GM19468 (cell line): ENCODE data around the gene FAM111A.

Experiments used
- ATAC-seq: cut with Tn5 transposase; IDR thresholded peaks from one replicate; pipeline ENCODE4 v1.9.1; 2021; ENCODE audit warnings: mild to moderate bottlenecking, moderate library complexity, moderate number of reproducible peaks; ENCODE audit not compliant: unreplicated experiment; ENCODE audit errors: extremely low read depth

FAM111A gene

DNA sequence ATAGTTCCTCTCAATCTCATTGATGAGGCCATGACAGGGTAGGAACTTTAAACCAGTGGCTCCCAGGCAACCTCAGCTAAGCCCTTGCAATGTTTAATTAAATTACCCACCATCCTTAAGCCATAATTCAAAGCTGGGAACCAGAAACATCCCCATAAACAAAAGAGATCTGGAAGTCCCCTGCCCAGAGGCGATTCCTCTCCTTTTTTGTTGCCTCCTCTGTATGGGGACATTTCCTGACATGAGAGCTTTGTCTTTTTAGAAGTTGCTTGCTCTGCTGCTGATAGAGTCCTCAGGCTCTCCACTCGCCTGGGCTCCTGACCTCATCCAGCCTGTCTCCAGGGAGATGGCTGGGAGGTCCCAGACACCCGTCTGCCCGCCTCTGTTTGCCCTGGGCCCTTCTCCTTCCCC lies 32.4 kb downstream of the FAM111A start:
- ATAC-seq: no peak

DNA sequence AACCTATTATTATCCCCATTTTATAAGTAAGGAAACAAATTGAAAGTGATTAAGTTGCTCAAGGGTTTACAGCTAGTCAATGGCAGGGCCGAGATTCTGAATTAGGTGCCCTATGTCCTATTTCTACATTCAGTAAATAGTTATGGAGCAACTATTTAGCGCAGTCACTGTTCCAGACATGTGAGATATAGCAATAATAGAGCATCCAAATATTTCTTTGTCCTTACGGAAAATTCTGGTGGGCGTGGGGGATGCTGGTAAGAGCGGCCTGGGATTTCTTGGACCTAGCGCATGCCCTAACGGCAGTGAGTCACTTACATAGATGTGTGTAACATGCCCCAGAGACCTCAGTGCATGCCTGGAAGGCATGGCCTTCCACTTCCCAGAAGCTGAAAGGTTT lies 33.7 kb downstream of the FAM111A start:
- ATAC-seq: no peak

DNA sequence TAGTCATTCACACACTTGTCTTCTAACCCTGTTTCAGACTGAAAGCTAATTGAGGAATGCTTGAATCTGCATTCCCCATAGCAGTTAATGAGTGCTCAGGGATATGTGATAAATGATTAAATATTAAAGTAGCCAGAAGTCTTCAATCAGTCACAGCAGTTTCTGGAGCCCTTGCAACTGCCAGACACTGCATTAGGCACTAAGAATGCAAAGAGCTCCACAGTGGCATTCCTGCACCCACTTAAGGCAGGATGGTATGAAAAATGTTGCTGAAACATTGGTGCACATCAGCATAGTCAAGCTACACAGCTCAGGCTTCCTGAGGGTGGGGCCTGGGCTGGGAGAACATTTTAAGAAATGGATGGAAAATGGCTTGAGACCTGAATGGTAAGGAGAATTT lies 35.7 kb downstream of the FAM111A start:
- ATAC-seq: no peak

DNA sequence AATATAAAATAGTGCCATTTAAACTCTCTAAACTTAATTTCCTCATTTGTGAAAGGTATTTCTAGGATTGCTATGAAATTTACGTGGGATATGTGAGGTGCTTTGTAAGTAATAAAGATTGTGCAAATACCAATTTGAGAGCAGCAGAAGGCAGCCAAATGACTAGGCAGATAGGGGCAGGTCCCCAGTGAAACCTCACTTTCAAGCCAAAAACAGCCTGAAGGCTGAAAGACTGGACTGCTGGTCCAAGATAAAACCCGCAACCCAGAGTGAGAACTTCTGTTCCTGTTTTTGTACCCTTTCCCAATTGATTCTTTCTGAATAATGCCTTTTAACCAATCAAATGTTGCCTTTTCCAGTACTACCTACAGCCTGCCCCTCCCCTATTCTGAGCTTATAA lies 36.5 kb downstream of the FAM111A start:
- ATAC-seq: no peak

DNA sequence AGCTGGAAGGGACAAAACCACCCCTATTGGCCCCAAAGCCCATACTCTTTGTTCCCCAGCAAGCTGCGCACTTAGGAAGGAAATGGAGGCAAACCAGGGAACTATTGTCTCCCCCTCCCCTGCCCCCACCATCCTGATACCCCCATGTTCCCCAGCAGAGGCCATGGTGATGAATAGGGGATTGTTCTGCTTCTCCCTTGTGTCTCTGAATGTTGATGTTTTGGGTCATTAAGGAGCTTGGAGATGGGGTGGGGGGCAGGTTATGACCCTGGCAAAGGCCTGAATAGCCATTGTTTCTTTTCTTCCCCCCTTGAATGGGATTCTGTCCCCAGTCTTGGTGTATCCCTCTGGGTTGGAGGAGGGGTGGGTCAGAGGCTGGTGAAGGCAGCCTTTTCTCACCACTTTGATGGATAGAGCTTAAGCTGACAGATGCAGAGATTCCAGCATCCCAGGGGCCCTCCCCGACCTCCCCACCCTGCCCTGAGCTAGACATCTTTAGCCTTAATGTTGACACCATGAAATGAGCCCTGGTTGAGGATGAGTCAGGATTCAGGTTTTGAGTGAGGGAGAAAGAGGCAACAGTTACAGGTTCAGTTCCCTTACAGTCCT lies 37.6 kb downstream of the FAM111A start:
- ATAC-seq: no peak

DNA sequence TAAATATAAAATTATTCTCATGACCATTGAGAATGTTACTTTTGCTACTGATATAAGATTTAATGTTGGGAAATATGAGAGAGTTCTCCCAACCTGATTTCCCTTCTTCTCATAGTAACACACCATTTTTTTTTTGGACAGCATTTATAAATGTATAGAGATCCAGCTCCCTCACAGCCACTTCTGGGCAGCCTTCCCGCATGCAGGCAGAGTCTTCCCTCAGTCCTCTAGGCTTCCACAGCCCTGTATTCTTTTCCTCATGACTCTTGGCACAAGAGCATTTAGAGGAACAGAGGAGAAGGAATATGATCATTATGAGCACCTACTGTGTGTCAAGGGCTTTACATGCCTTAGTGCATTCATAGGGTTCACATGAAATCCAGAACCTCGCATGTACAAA lies 38.3 kb downstream of the FAM111A start:
- ATAC-seq: no peak

DNA sequence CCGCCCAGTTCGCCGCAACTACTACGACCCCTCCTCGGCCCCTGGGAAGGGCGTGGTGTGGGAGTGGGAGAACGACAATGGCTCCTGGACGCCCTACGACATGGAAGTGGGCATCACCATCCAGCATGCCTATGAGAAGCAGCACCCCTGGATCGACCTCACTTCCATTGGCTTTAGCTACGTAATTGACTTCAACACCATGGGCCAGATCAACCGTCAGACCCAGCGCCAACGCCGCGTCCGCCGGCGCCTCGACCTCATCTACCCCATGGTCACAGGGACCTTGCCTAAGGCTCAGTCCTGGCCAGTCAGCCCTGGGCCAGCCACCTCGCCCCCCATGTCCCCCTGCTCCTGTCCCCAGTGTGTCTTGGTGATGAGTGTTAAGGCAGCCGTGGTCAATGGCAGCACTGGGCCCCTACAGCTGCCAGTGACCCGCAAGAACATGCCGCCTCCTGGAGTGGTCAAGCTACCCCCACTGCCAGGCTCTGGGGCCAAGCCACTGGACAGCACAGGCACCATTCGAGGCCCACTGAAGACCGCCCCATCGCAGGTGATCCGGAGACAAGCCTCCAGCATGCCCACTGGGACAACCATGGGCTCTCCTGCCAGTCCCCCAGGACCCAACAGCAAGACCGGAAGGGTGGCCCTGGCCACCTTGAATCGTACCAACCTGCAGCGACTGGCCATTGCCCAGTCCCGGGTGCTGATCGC lies 39.2 kb downstream of the FAM111A start:
- ATAC-seq: no peak

DNA sequence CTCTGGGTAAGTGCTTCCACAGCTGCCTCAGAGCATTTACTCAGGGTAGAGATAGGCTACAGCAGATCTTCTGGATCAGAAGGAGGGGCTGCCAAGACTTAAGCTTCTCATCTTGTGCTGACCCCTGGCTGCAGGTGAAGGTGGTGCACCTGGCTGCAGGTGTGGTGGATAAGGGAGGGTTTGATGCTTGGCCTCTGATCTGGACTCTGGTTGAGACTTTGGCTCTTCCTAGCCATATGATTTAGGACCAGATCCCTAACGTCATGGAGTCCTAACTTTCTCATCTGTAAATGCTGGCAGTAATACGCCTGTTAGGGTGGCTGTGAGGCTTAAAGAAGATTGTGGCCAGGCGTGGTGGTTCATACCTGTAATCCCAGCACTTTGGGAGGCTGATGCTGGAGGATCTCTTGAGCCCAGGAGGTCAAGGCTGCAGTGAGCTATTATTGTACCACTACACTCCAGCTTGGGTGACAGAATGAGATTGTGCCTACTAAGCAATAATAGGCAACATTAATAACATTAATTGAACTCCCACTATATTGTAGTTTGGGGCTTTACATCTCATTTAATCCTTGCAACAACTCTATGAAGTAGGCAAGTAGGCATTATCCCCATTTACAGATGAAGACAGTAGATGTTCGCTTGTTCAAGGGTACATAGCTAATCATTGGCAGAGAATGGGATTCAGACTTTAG lies 39.9 kb downstream of the FAM111A start:
- no peak for ATAC-seq

DNA sequence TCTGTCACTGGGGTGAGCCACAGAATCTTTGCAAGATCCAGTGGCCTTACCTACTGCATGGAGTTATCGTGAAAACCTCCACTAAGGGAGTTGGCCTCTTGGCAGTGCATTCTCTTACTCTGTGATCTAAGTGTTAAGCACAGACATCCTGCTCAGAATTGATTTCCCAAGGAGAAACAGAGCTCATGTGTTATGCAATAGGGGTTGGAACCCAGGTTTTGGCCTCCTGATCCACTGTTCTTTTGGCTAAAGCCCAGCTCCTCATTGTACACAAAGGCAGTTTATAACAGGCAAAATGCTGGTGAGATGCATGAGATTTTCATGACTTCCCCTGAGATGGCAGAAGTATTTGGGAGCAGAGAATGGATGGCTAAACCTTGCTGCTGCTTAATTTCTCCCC lies 41.1 kb downstream of the FAM111A start:
- no peak for ATAC-seq

DNA sequence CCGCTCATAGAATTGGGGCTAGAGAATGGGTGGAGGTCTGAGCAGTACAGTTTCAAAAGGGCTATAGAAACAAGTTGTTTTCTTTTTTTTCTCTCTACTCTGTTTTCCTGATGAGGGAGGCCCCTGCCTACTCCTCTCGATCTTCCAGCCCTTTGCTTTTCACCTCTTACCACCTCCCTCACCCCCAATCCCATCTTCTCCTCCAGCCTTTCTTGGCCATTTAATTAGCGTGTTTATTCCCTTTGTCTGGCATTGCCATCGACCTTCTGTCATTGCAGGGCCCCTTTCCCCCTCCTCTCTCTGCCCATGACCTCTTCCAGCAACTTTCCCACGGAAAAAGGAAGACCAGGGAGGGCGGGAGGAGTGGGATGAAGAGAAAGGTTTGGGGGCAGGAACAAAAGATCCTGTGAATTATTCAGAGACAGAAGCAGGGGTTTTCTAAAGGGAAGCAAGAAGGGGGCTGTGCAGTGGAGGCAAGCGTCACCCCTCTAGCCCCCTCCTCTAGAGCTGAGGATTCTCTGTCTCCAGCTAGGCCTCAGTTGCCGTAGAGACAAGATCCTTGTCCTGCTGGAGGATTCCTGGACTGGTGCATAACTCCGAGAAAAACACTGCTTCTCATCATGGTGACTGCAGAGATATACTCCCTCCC lies 42.2 kb downstream of the FAM111A start:
- ATAC-seq: no peak

DNA sequence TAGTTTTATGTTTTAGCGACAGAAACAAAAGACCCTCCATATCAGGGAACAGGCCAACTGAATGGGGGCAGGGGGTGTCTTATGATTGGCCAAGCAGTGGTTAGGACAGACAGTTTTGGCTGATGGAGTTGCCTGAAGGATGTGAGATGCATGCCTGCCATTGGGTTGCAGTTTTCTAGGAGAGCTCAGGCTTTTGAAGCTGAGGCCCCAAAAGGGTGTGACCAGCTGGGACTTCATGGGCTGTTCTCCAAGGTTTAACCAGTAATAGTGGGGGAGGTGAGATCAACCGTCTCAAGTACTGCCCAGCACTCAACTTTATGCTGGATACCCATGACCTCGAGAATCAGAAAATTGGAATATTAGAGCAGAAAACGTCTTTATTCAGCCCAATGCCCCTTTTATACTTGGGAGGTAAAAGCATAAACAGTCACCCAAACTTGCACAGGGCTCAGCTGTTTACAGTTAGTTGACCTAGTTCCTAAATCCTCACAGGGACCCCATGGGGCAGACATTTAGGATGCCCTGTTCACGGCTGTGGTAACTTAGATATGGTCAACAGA lies 42.8 kb downstream of the FAM111A start:
- no peak for ATAC-seq

DNA sequence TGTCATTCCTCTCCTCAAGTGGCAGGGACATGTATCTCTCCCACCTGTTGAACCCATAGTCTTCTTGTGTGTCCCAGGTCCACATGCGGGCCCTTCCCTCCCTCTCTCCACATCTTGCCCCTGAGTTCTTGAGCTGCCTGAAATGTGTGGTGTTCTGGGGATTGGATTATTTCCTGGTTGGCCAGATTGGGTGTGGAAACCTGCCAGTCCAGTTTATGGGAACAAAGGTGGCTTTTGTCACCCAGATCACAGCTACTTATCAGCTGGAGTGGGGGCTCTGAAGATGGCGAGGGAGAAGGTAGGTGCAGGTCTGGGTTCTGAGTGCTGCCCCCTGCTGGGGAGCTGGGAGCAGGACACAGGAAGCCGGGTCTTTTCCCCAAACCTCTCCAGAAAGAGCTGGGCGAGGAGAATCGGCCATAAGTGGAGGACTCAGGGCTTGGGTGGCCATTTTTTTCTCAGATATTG lies 43.5 kb downstream of the FAM111A start:
- no peak for ATAC-seq

DNA sequence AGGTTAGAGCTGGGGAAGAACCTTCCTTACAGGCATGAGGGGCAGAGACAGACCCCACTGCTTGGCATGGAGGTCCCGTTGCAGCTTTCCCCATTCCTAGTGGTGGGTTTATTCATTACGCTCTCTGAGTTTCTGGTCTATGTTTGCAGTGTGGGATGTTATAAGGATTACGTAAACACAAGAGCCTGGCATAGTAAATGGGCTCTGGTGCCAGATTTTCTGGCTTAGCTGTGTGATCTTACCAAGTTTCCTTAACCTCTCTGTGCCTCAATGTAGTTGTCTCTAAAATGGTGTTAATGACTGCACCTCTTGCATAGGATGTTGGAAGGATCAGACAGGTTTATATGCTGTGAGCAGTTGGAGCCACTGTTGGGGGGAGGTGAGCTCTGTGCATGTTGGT lies 44.4 kb downstream of the FAM111A start:
- no peak for ATAC-seq

DNA sequence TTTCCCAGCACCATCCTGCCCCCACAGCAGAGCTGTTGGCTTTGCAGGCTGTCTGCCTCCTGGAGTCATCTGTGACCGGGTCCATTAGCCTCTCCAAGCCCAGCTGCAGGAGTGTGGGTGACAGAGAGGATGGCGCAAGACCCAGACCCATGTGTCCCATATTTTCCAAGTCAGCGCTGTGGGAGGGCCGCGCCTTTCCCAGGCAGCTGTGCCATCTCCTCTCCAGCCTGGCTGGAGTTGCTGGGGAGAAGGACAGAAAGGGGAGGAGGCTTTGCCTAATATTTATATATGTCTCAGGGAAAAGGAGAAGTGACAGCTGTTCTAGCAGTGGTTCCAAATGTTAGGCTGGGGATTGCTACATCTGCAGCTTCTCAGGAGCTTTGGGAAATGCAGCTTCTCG lies 44.9 kb downstream of the FAM111A start:
- no peak for ATAC-seq

DNA sequence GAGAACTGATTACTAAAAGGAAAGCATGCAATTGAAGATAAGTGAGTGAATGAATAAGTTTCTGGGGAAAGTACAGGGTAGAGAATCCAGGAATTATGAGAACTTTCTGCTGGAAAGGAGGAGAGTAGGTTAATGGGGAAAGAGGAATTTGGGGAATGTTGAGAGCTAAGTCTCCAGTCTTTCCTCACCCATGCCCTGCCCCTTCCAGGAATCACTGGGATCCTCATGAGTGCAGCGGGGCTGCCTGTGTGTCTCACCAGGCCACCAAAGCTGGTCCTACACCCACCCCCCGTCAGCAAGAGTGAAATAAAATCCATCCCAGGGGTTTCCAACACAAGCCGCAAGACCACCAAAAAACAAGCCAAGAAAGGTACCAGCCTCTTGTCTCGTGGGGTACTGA lies 46.3 kb downstream of the FAM111A start:
- no peak for ATAC-seq

DNA sequence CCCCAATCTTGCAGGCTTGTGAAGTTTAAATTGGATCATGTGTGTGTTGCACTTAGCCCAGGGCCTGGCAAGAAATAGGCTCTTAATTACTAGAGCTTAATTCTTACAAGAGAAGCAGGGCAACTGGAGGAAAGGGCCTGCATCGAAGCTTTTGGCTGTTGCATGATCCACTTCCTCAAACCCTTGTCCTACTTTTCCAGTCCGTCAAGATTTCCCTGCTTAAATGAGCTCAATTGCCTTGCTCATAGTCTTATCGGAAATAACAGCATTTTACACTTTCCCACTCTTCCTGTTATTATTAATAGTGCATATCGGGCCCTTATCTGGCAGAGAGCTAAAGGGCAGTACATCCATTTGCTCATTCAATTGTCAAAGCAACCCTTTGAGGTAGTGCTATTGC lies 47.3 kb downstream of the FAM111A start:
- ATAC-seq: no peak

DNA sequence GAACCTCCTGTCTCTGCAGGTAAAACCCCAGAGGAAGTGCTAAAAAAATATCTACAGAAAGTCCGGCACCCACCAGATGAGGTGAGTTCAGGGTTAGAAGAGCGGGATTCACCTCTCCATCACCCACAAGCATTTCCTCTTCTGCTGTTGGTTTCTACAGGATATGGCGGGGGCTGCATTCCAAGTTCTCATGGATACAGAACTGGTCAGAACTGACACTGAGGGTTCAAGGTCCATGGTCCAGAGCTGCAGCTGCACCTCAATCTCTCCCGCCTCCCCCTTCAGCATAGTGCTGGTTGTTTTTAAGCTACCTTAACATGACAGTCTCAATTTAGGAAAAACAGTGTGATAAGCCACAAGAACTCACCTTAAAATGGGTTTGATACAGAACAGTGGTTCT lies 48.4 kb downstream of the FAM111A start:
- no peak for ATAC-seq

DNA sequence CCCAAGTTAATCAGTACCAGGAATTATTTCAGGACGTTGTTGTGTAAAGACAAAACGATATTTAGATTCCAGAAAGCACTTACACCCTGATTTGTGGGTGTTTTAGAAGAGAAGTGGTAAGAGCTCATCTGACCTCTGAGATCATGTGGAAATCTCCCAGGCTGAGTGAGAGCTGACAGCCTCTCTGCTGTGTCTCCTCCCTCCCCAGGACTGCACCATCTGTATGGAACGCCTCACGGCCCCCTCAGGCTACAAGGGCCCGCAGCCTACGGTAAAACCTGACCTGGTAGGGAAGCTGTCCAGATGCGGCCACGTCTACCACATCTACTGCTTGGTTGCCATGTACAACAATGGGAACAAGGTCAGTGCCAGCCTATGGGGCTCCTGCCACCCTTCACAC lies 49.2 kb downstream of the FAM111A start:
- no peak for ATAC-seq

DNA sequence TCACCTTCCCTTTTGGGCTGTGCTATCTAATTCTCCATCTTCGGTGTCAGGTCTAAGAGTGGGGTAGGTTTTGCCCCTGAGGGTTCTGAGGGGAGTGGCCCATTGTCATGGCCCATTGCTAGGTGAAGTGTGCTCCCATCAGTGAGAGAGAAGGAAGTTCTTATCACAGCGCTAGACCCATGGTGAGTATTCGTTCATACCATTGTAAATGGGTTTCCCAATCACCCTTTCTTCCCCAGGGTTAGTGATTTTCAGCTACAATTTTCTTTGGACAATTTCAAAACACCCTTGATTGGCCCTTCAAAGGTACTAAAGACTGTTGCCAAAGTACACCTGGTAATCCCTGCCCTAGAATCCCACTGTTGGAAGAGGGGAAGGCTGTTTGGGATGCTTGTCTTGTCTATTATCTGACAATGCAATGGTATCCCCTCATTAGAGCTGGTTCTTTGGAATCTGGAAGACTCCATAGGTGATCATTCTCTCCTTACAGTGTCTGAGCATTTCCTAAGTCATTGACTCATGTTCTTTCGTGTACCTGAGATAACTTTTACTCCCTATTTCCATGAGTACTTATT lies 49.9 kb downstream of the FAM111A start:
- ATAC-seq: no peak

DNA sequence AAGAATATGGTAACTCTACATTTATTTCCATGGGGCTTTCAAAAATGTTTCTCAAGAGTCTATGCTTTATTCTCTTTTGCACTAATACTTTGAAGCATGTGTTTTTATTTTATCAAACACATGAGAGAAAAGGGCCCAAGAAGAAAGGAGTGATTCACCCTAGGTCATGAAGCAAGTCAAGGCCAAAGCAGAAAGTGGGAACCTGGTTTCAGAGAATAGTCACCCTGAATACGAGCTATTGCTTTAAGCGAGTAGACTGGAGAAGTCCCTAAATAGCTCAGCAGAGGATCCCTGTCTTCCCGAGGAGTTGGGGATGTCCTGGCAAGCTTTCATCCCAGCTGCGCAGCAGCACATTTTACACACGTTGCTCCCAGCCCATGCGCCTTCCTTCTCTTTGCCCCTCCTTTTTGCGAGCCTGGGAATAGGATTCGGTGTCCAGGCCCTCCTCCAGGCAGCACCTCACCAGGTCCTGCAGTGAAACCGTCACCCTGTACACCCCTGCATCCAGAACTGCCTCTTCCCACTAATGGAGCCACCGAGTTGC lies 51.0 kb downstream of the FAM111A start:
- no peak for ATAC-seq
